NT2/D1 (cell line): ENCODE data around the gene LDLRAD2.

Source experiments
- YY1 ChIP-seq: IDR thresholded peaks from 2 replicates; pipeline ENCODE4 v1.6.1; 2011; ENCODE audit not compliant: insufficient read length, insufficient read depth
- ZNF274 ChIP-seq: IDR thresholded peaks from 2 replicates; pipeline ENCODE4 v1.6.1; 2011; ENCODE audit warnings: mild to moderate bottlenecking, low read depth, low read length

DNA sequence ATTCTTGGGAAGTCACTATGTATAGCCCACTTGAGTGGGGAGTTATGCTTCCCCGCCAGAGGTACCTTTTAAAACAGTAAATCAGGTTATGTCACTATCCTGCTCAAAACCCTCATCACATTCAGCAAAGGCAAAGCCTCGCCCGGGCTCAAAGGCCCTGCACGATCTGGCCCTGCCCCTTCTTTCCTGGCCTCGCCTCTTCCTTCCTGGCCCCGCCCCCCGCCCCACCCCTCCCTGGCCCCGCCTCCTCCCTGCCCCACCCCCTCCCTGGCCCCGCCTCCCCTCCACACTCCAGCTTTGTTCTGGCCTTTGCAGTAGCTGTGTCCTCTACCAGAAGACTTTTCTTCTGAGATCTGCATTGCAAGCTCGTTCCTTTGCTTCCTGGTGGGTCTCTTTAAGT is 6.6 kb downstream of the LDLRAD2 start:
- no peak for TF ChIP-seq YY1
- no peak for TF ChIP-seq ZNF274
